Measurements from ENCODE around the gene BLM. TPM values are rescaled to one million over a fixed set of nuclear protein-coding genes. Genes with fewer than 3 reads are reported as not detected.

The BLM gene
- total RNA-seq, 4 donors from 2014 or later, result 1.7 to 13.2 (median 4.2) TPM

DNA sequence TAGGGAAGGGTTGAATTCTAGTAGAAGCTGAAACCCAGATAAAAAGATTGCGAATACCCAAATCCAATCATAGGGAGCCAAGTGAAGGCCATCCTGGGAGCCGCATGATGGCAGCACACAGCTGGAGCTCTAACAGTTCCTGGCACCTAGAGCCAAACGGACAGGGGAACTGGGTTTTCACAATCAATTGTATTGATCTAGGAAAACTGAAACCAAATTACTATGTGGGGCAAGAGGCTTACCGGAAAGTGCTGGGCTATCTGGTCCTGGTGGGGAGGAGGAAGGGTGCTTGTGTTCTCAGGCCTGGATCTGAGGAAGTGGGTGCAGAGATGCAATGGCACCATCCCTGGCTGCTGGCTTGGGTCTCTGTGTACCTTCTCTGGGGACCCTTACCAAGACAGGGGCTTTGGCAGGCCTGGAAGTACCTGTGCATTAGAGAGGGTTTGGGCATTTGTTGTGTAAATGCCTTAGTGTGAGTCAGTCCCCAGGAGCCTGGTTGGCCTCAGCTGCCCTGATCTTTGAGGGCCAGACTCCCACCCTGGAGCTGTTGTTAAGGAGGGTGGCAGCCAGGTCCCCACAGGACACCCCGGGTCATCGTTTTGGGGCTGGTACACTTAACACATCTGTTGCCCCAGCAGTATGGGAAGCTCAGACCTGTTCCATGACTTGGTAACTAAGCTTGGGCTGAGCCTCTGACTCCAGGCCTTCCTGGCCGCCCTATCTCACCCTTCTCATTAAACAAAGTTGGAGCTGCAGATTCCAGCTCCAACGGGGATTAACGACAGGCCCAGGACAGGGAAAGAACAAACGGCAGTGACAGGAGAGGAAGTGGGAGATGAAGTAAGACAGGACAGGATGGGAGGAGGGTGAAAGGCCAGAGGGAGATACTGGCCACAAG is 142.3 kb downstream of the BLM start:
- TF ChIP-seq, protein P1, sequence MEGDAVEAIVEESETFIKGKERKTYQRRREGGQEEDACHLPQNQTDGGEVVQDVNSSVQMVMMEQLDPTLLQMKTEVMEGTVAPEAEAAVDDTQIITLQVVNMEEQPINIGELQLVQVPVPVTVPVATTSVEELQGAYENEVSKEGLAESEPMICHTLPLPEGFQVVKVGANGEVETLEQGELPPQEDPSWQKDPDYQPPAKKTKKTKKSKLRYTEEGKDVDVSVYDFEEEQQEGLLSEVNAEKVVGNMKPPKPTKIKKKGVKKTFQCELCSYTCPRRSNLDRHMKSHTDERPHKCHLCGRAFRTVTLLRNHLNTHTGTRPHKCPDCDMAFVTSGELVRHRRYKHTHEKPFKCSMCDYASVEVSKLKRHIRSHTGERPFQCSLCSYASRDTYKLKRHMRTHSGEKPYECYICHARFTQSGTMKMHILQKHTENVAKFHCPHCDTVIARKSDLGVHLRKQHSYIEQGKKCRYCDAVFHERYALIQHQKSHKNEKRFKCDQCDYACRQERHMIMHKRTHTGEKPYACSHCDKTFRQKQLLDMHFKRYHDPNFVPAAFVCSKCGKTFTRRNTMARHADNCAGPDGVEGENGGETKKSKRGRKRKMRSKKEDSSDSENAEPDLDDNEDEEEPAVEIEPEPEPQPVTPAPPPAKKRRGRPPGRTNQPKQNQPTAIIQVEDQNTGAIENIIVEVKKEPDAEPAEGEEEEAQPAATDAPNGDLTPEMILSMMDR (IDR thresholded peaks at IDR 0.05), result no peak
- ATAC-seq (ENCODE audit: low FRiP score) (no peak), DNase-seq (ENCODE audit: low spot score) (no peak)

DNA sequence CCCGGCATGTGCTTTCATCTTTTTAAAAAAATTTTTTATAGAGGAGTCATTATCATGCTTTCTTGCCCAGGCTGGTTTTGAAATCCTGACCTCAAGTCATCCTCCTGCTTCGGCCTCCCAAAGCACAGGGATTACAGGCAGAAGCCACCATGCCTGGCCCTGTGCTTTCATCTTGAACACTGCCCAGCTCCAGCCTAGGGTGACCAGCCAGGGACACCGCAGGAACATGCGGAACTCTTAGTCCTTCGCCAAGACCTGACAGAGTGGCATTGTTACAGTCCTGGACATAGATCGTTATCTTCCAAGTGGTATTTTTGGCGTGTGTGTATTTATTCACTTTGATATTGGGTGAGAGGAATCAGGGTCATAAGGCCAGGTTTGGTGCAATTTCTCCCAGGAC is 143.3 kb downstream of the BLM start:
- no peak for ATAC-seq (ENCODE audit: low FRiP score)
- no peak for DNase-seq (ENCODE audit: low spot score)
- TF ChIP-seq, protein P1 (IDR thresholded peaks at IDR 0.05), result no peak

DNA sequence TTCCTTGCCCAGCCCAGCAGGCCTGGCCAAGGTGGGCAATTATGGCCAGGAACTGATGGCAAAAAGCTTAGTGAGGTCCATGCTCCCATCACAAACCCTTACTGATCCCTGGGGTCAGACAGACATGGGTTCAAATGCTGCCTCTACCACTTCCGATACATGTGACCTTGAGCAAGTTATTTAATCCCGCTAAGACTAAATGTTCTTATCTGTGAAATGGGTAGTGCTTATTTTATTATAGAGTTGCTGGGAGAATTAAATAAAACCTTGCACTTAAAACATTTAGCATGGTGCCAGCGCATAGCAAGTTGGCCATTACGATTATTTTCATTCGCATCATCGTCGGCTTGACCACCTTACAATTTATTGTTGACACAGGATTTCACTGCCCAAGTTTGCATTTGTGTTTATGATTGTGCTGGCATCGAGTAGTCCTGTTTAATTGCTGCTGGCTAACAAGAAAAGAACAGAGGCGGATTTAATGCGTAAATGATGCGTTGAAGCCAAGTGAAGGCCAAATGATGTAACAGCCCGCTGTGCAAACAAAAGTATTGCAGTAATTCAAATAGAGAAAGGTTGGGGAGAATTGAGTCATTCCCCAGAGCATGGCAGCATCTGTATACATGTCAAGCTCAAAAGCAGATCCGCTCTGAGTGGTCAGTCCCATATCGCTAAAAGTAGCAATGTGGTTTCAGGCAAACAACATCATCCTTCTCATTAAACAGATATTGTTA is 144.0 kb downstream of the BLM start:
- DNase-seq (ENCODE audit: low spot score) (no peak), ATAC-seq (ENCODE audit: low FRiP score) (no peak)
- TF ChIP-seq, protein P1 (IDR thresholded peaks at IDR 0.05), result no peak

DNA sequence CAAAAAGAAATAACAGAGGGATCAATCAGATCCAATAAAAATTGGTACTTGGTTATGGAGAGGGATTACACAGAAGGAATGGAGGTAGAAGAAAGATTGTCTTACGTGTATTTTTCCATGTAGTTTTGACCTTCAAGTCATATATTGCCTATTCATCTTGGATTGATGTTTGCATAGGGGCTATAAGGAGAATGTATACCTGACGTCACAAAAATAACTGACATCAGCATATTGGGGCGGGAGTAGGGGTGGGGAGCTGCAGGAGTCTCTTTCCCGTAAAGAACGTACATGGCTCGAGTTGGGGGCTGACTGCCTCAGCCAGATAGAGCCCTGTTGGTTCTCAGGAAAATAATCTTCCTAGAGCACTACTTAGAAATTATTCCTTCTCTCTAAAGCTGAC is 145.3 kb downstream of the BLM start:
- TF ChIP-seq, protein P1 (IDR thresholded peaks at IDR 0.05), result no peak
- DNase-seq (ENCODE audit: low spot score), result no peak
- ATAC-seq (ENCODE audit: low FRiP score), result no peak

DNA sequence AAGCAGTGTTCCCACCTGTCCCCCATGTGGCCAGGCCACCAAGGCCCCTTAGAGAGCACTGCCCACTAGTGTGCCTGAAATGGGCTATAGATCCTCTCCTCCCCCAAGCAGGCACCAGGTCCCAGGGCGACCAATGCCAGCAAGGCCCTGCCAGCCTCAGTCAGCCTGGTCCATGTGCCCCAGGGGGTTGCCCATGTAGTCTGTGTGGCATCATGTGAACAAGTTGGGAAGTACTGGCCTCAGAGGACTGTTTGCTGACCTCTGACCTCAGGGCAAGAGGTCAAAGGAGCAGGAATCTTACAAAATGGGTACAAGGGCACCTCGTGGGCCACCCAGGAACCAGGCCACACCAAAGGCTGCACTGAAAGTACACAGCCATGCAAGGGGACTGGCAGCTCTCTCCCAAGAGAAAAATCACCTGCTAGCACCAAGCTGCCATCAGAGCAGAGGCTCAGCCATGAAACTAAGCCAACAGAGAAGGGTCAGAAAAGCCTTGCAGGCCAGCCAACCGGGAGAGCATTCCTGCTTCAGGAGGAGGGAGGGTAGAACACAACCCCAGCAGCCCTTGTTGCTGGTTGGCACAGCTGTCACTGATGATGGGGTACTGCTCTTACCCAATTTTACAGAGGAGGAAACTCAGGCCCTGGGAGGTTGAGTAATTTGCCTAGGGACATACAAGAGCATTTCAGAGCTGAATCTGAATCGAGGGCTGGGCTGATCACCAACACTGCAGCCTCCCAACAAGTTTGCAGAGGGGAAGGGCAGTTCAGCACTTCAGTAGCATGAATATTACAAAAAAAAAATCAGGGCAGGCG is 146.0 kb downstream of the BLM start:
- ATAC-seq (ENCODE audit: low FRiP score) (peak; percentile 60), DNase-seq (ENCODE audit: low spot score) (no peak)
- TF ChIP-seq, protein P1 (IDR thresholded peaks at IDR 0.05), result no peak

DNA sequence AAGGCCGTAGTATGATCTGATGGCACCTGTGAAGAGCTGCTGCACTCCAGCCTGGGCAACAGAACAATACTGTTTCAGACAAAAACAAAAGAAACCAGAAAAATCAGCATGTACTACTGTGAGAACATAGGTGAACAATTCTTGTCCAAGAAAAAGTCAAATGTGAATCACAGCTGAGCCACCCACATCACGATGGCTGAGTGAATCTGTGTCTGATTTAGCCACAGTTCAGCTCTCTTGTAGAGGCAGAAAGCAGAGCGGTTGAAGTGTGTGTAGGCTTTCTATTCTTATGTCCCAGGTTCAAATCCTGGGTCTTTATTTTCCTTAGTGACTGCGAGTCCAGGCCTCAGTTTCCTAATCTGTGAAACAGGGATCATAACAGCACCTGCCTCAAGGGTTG is 146.8 kb downstream of the BLM start:
- TF ChIP-seq, protein P1 (IDR thresholded peaks at IDR 0.05), result no peak
- ATAC-seq (ENCODE audit: low FRiP score) (no peak), DNase-seq (ENCODE audit: low spot score) (no peak)

All from omental fat pad (tissue), 4 donors.